GM12878 (cell line): ENCODE measurements around the gene C11orf98. TPM values are rescaled to one million over a fixed set of nuclear protein-coding genes. Genes with fewer than 3 reads are reported as not detected.

ENCODE experiments used
- ATAC-seq: fragments of 200-7000 bp; cut with Tn5 transposase; 3 replicates; pipeline ENCODE4 v1.9.1; 2020; ENCODE audit warnings: mild to moderate bottlenecking, moderate library complexity
- BruUV-seq: library from RNA; stranded (reverse); fragments of 400-500 nt; replicated peaks from 2 replicates; lab custom pipeline; 2021; lab: Mats Ljungman, UMichigan
- CTCF ChIA-PET: fragments of 300-600 bp; sonication (Branson Sonifier 250); formaldehyde crosslinking; extraction: SDS; loops from one replicate; lab custom pipeline; 2021; ENCODE audit warnings: inconsistent platforms; lab: Yijun Ruan, JAX
- POLR2A ChIA-PET: fragments of 350-600 bp; formaldehyde crosslinking; extraction: SDS; loops from one replicate; lab custom pipeline; 2021; ENCODE audit warnings: inconsistent platforms; lab: Charles Lee
- RAD21 ChIA-PET: fragments of 300-600 bp; sonication (Branson Sonifier 250); formaldehyde crosslinking; loops from one replicate; lab custom pipeline; 2023; ENCODE audit warnings: antibody characterized with exemption; ENCODE audit not compliant: unreplicated experiment; lab: Charles Lee
- SMC1A ChIA-PET: fragments of 300-600 bp; sonication (Branson Sonifier 250); formaldehyde crosslinking; loops from one replicate; lab custom pipeline; 2023; ENCODE audit not compliant: unreplicated experiment, uncharacterized antibody; lab: Charles Lee
- DNase-seq: peaks from one replicate; pipeline ENCODE4 v3.0.0-alpha.2; 2011; ENCODE audit warnings: low read depth, low spot score
- FAIRE-seq: peaks from 3 replicates; lab custom pipeline; 2011; peaks lifted over from hg19 to GRCh38; lab: Jason Lieb, UNC
- H2AFZ ChIP-seq: 2 replicates; pipeline ENCODE4 v1.6.0; 2011; ENCODE audit warnings: low read depth, low read length, control low read depth; ENCODE audit not compliant: control insufficient read depth
- H3K27ac ChIP-seq: 2 replicates; pipeline ENCODE4 v1.5.1; 2011; ENCODE audit warnings: control low read depth; ENCODE audit not compliant: control insufficient read depth, insufficient read depth
- H3K27me3 ChIP-seq, 2 experiments: replicated peaks in 1 of 2; 2 replicates each; pipeline versions ENCODE4 v1.6.0 to v1.6.1; 2011; ENCODE audit warnings: low read length in 1 of 2; ENCODE audit not compliant: control insufficient read depth in 2 of 2, insufficient read depth in 2 of 2
- H3K36me3 ChIP-seq, 2 experiments: 2 replicates each; pipeline ENCODE4 v1.5.1; 2011; ENCODE audit warnings: low read length in 1 of 2; ENCODE audit not compliant: control insufficient read depth in 2 of 2, insufficient read depth in 2 of 2
- H3K4me1 ChIP-seq: 2 replicates; pipeline ENCODE4 v1.6.1; 2011; ENCODE audit warnings: mild to moderate bottlenecking, low read length, moderate library complexity, mixed read lengths; ENCODE audit not compliant: control insufficient read depth, insufficient read depth
- H3K4me2 ChIP-seq: 2 replicates; pipeline ENCODE4 v1.6.0; 2011; ENCODE audit warnings: control low read depth; ENCODE audit not compliant: control insufficient read depth, insufficient read depth
- H3K4me3 ChIP-seq: fragments of 200-600 bp; sonication (generic); 2 replicates; pipeline ENCODE4 v1.5.1; 2016
- H3K79me2 ChIP-seq: 2 replicates; pipeline ENCODE4 v1.6.0; 2011; ENCODE audit warnings: low read length; ENCODE audit not compliant: control insufficient read depth, insufficient read depth
- H3K9ac ChIP-seq: 2 replicates; pipeline ENCODE4 v1.8.0; 2011; ENCODE audit warnings: low read length, control low read depth, mixed read lengths; ENCODE audit not compliant: control insufficient read depth, insufficient read depth
- H3K9me3 ChIP-seq: replicated peaks from 3 replicates; pipeline ENCODE4 v1.5.1; 2011; ENCODE audit warnings: mild to moderate bottlenecking, low read length; ENCODE audit not compliant: control insufficient read depth, insufficient read depth
- H4K20me1 ChIP-seq: 2 replicates; pipeline ENCODE4 v1.6.0; 2011; ENCODE audit not compliant: control insufficient read depth, insufficient read depth
- BCL3 ChIP-seq: IDR thresholded peaks from 2 replicates; pipeline ENCODE4 v1.6.1; 2011; ENCODE audit warnings: borderline replicate concordance, low read depth, mild to moderate bottlenecking, moderate library complexity, low read length; ENCODE audit not compliant: insufficient read depth, poor library complexity, severe bottlenecking
- DPF2 ChIP-seq: fragments of 450-650 bp; IDR thresholded peaks from 2 replicates; pipeline ENCODE4 v1.6.1; 2017; ENCODE audit warnings: mild to moderate bottlenecking
- EZH2 ChIP-seq: IDR thresholded peaks from 2 replicates; pipeline ENCODE4 v1.6.1; 2012; ENCODE audit warnings: low read depth, mild to moderate bottlenecking, control low read depth, inconsistent platforms, low read length, borderline replicate concordance; ENCODE audit not compliant: control insufficient read depth
- FOXK2 ChIP-seq: fragments of 450-650 bp; IDR thresholded peaks from 2 replicates; pipeline ENCODE4 v1.6.1; 2017; ENCODE audit warnings: mild to moderate bottlenecking, moderate library complexity
- FOXM1 ChIP-seq: IDR thresholded peaks from 2 replicates; pipeline ENCODE4 v1.6.1; 2012; ENCODE audit warnings: low read depth, mild to moderate bottlenecking, inconsistent platforms, low read length, moderate library complexity
- IKZF2 ChIP-seq, 2 experiments: fragments of 450-650 bp; IDR thresholded peaks; 2 replicates each; pipeline ENCODE4 v1.6.1; 2017; ENCODE audit warnings: mild to moderate bottlenecking in 2 of 2, moderate library complexity in 2 of 2
- MEF2B ChIP-seq: fragments of 450-650 bp; IDR thresholded peaks from 2 replicates; pipeline ENCODE4 v1.6.1; 2018; ENCODE audit warnings: mild to moderate bottlenecking, moderate library complexity; ENCODE audit not compliant: partially characterized antibody, poor library complexity, severe bottlenecking
- MYB ChIP-seq: fragments of 150-350 bp; IDR thresholded peaks from 2 replicates; pipeline ENCODE4 v1.6.1; 2014; ENCODE audit warnings: mild to moderate bottlenecking, low read depth, low read length, borderline replicate concordance
- RAD21 ChIP-seq: IDR thresholded peaks from 2 replicates; pipeline ENCODE4 v1.6.1; 2011; ENCODE audit warnings: mild to moderate bottlenecking, low read depth, low read length, moderate library complexity; ENCODE audit not compliant: insufficient read depth
- REST ChIP-seq: IDR thresholded peaks from 2 replicates; pipeline ENCODE4 v1.6.1; 2012; ENCODE audit warnings: mild to moderate bottlenecking, low read depth, low read length
- TCF7 ChIP-seq: IDR thresholded peaks from 2 replicates; pipeline ENCODE4 v1.6.1; 2014; ENCODE audit warnings: antibody characterized with exemption, borderline replicate concordance
- ZBTB40 ChIP-seq: fragments of 450-650 bp; IDR thresholded peaks from 2 replicates; pipeline ENCODE4 v1.6.1; 2016; ENCODE audit warnings: mild to moderate bottlenecking, moderate library complexity, borderline replicate concordance
- WGBS: methylation state at CpG from one replicate; pipeline ENCODE4 v1.1.6; 2016; ENCODE audit warnings: low lambda C conversion rate; ENCODE audit not compliant: insufficient replicate concordance, insufficient coverage; ENCODE audit errors: missing lambda C conversion rate; 5-methylcytosine and 5-hydroxymethylcytosine counted together
- in situ Hi-C: fragments of 300-500 bp; cut with MboI; formaldehyde crosslinking; loops from 9 replicates; pipeline ENCODE4 v1.14.3; 2018; ENCODE audit warnings: mixed read lengths
- intact Hi-C: fragments of 100-400 bp; cut with micrococcal nuclease; formaldehyde crosslinking; loops from one replicate; pipeline ENCODE4 v1.14.2; 2022; ENCODE audit not compliant: unreplicated experiment
- polyA plus RNA-seq, 11 experiments: library from polyadenylated mRNA; depleted of rRNA in 4 of 11; unstranded in 6 of 11; stranded (reverse) in 5 of 11; fragments of >200 nt; fragmentation: Nextera tagmentation in 4 of 11; fragmentation: Illumina TruSeq in 1 of 11; extraction: Ambion mirVana in 4 of 11; extraction: Trizol in 1 of 11; gene quantifications; 1 replicate in 1 of 11; 2 replicates in 10 of 11; pipeline versions ENCODE4 v1.2.1 to v1.2.3, GENCODE V29; 2011 to 2016; ENCODE audit warnings: inconsistent platforms in 2 of 11, missing spikeins in 2 of 11, low read depth in 1 of 11
- total RNA-seq, 4 experiments: library from RNA; depleted of rRNA in 3 of 4; stranded (reverse); fragments of >200 nt in 3 of 4; fragmentation: Illumina TruSeq in 1 of 4; extraction: Trizol in 1 of 4; gene quantifications; 2 replicates each; pipeline versions ENCODE4 v1.2.1 to v1.2.3, GENCODE V29; 2013 to 2021

The C11orf98 gene
- total and polyA plus RNA-seq, 10 of the 15 experiments (the other 5 are each of a cell fraction or from before 2014, with no cell fraction given): 62.5 to 270 (median 162) TPM

GRCh38 chr11:62671608-62672389 lies 6.8 kb upstream of the C11orf98 start, which contains the start of the genes LBHD1 and UQCC3:
LBHD1 (minus strand) TSS chr11:62672267; CDS start chr11:62670031, 2,236 bp downstream.
UQCC3 (plus strand) TSS chr11:62671673; CDS start chr11:62671746, 73 bp downstream.
- BruUV-seq: TSS peak; percentile 78
- 2% methylated on average over 59 of the region's 59 CpGs for WGBS
- ChIA-PET RAD21 (interaction anchor here (0.8 to 2.7 kb wide), 12 partner anchors 9 to 129 kb away, joined by 3 to 14 read pairs (median 4); partner anchors contain the start of genes B3GAT3, HNRNPUL2, MTA2 and TTC9C), POLR2A (interaction anchor here (0.6 to 16.2 kb wide), 26 partner anchors 9 to 1569 kb away, joined by 3 to 295 read pairs (median 6); partner anchors contain the start of genes B3GAT3, EEF1G, FKBP2 and GANAB), CTCF (interaction anchor here (0.8 to 1.5 kb wide), 9 partner anchors 10 to 290 kb away, joined by 3 to 5 read pairs (median 3); partner anchors contain the start of gene TUT1), SMC1A (interaction anchor here (0.8 to 2.2 kb wide), 7 partner anchors 9 to 277 kb away, joined by 3 to 9 read pairs (median 4); partner anchors contain the start of gene TUT1)
- in situ Hi-C loops (no loop called here), intact Hi-C loops (loop anchor here (2.0 to 5.0 kb wide), 3 partner anchors 59 to 191 kb away; partner anchors contain the start of genes EML3, ROM1 and TUT1)
- peak; percentile 89 for ATAC-seq
- Histone ChIP-seq H3K79me2 (peaks cover 46% of the 10 kb centered on the region), H3K4me3 (peak within 1 kb of the TSS; percentile 88), H2AFZ (peak within 1 kb of the TSS; percentile 75), H3K9me3 (no peaks in the 10 kb centered on the region), H4K20me1 (no peaks in the 10 kb centered on the region; the same call in 1 of the 2 replicates), H3K4me2 (peak within 1 kb of the TSS; percentile 64), H3K27ac (peak within 1 kb of the TSS; percentile 75), H3K36me3 (peaks cover 0 to 9% of the 10 kb centered on the region in 2 experiments; a peak in 1 of 4 replicates), H3K4me1 (peaks cover 19% of the 10 kb centered on the region), H3K27me3 (no peaks in the 10 kb centered on the region), H3K9ac (peak within 1 kb of the TSS; percentile 87)
- FAIRE-seq: peak; percentile 93
- DNase-seq: no peak
- TF ChIP-seq ZBTB40: peak; percentile 86; the same call in 1 of the 2 replicates
- TF ChIP-seq DPF2: peak; percentile 67
- TF ChIP-seq FOXK2: no peak
- TF ChIP-seq MEF2B: no peak
- peak; percentile 68 to 83; a peak in 3 of 4 replicates for TF ChIP-seq IKZF2 (IDR thresholded peaks at IDR 0.05)
- peak; percentile 54; the same call in 1 of the 2 replicates for TF ChIP-seq TCF7
- no peak for TF ChIP-seq RAD21
- TF ChIP-seq REST: no peak
- TF ChIP-seq FOXM1: peak; percentile 32; the same call in 1 of the 2 replicates
- TF ChIP-seq EZH2: no peak
- no peak for TF ChIP-seq BCL3
- TF ChIP-seq MYB: no peak
